Fibroblast of peridontal ligament (primary cell): ENCODE measurements around the gene NUDT5.
"Not testable (repeated sequence)": the region's sequence is repeated elsewhere in the genome, so short reads cannot be mapped to it uniquely, and the experiment has no call there.

Experiments used
- DNase-seq: peaks from one replicate; pipeline ENCODE4 v3.0.0-alpha.2; 2010; ENCODE audit errors: extremely low read depth

NUDT5 gene

GRCh38 chr10:12205082-12205481 lies 9.4 kb upstream of the NUDT5 start:
- DNase-seq = no peak

GRCh38 chr10:12202226-12202625 lies 6.5 kb upstream of the NUDT5 start:
- no peak for DNase-seq

GRCh38 chr10:12201543-12201942 lies 5.9 kb upstream of the NUDT5 start:
- DNase-seq = no peak

DNA sequence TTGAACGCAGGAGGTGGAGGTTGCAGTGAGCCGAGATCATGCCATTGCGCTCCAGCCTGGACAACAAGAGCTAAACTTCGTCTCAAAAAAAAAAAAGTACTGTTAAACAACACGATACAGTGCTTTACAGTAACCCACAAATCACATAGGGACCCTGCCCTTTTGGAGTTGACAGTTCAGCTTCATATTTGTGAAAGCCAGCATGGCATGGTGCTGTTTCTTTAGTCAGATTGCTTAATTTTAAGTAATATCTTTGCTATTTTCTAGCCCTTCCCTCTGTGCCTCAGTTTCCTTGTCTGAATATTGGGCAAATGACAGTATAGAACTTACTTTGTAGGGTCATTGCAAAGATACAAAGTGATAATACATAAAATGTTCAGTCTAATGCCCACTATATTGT lies 5.2 kb upstream of the NUDT5 start:
- DNase-seq = no peak

DNA sequence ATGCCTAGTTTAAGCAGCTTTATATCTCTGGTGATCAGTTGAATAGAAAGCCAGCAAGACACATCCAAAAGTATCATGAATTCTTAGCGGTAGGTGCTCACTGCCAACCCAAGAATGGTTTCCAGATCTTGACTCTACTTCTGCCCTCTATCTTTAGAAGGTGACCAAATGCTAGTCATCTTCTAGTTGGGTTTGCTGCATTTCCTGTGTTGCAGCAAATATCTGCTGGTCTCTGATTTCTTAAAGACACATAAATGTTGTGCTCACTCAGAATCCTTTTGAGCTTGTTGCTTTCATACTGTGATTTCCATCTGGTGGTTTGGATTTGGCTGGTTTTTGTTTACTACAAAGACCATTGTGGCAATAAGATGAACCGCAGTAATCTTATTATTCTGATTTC lies 2.5 kb upstream of the NUDT5 start:
- no peak for DNase-seq

- DNase-seq = no peak
Measured at GRCh38 chr10:12196531-12197211, 980 bp upstream of the NUDT5 start.

DNA sequence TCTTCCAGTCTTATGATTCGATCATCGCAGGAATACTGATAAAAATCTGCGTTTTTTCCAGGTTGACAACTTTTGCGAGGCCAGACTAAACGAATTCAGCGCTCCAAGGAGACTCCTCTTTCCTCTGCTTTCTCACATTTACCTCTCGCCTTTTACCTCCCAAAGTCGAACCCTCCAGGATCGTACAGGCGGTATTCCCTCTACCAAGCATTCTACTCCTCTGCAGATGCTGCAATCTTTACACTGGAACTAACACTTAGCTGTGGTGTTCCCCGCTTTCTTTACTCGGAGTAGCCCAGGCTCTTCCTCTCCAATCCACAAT lies 449 bp downstream of the NUDT5 start:
- DNase-seq = no peak

GRCh38 chr10:12194752-12195271 lies 879 bp downstream of the NUDT5 start:
- DNase-seq = peak; percentile 45

DNA sequence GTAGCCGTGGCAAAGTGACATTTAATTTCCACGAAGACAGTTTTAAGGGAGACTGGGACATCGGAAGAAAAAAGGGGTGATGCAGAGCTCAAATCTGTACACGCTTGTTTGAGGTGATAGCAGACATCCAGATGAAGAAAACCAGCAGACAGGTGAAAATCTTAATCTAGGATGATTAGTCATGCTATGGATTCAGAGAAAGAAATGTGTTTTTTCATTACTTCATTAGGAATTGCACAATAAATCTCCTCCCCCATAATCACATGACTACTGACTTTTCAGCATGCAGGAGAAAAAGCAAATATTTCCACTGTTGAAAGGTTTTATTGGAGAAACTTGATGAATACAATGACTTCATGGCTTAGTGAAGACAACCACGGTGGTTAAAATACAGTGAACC lies 2.5 kb downstream of the NUDT5 start:
- DNase-seq = peak; percentile 46

DNA sequence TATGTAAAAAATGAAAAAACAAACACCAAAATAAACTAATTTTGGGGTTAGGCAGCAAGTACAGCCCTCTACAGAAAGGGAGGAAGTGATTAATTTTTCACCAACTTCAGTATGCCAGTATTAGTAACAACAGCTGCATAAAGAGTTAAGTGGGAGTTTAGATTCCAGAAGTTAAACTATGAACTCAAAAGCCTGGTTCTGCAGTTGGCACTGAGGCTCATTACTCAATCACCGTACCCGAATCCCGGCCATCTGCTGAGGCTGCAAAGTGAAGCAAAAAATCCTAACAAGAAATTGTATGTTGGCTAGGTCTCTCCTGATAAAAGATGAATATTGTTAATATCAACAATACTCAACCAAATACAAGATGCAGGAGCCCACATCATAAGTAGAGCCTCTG lies 4.0 kb downstream of the NUDT5 start:
- peak; percentile 36 for DNase-seq

DNA sequence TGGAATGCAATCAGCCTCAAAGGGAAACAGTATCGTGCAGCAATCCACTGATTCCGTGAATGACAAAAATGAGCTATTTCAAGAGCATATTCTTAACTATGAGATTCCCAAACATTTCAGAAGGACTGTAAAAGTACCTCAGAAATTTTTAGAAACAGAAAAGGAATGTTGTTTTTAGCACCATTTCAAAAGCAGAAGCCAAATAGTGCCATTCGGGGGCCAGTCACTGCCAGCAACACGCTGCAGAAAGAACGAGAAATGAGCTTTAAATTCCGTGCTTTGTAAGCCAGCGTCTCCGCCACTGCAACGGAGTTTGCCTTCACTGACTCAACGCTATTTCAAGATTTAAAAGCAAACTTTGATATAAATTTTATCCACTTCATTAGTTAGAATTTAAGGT lies 6.3 kb downstream of the NUDT5 start:
- DNase-seq = no peak

DNA sequence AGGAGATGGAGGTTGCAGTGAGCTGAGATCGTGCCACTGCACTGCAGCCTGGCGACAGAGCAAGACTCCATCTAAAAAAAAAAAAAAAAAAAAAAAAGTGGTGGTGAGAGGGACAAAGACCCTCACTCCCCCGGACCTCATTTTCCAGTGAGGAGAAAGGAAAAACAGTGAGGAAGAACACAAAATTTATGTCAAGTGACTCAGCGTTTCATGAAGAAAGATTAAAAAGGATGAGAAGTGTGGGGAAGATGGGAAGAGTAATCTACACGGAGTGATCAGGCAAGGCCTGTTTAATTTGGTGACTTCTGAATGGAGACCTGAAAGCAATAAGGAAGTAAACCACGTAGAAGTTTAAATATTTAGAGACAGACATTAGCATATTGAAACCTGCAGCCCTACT lies 7.0 kb downstream of the NUDT5 start:
- no peak for DNase-seq

- no peak for DNase-seq
Measured at GRCh38 chr10:12187321-12187905, 8.3 kb downstream of the NUDT5 start.

DNA sequence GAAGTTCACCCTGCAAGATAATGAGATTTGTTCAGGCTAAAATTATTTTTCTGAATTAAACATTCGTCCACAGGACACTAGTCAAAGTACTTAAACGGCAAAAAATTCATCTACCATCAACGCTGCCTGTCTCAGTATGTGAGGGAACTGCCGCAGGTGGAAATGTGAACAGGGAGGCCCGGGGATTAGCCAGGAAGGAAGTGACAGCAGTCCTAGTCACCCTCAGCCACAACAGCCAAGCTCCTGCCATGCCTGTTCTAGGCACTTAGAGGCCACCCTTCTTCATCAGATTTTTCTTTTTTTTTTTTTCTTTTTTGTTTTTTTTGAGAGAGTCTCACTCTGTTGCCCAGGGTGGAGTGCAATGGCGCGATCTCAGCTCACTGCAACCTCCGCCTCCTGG lies 9.4 kb downstream of the NUDT5 start:
- no peak for DNase-seq

DNA sequence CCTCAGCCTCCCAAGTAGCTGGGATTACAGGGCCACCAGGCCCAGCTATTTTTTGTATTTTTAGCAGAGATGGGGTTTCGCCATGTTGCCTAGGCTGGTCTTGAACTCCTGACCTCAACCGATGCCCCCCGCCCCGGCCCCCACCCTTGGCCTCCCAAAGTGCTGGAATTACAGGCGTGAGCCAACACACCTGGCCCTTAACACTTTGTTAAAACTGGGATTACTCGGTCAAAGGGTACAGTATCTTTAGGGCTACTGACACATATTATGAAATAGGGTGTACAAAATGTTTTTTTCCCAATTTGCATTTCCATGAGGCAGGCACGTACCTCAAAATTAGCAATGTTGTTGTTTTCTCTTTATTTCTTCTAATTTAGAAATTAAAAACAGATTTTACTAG lies 11.5 kb downstream of the NUDT5 start:
- no peak for DNase-seq

GRCh38 chr10:12181065-12181775 lies 14.5 kb downstream of the NUDT5 start:
- DNase-seq = no peak

DNA sequence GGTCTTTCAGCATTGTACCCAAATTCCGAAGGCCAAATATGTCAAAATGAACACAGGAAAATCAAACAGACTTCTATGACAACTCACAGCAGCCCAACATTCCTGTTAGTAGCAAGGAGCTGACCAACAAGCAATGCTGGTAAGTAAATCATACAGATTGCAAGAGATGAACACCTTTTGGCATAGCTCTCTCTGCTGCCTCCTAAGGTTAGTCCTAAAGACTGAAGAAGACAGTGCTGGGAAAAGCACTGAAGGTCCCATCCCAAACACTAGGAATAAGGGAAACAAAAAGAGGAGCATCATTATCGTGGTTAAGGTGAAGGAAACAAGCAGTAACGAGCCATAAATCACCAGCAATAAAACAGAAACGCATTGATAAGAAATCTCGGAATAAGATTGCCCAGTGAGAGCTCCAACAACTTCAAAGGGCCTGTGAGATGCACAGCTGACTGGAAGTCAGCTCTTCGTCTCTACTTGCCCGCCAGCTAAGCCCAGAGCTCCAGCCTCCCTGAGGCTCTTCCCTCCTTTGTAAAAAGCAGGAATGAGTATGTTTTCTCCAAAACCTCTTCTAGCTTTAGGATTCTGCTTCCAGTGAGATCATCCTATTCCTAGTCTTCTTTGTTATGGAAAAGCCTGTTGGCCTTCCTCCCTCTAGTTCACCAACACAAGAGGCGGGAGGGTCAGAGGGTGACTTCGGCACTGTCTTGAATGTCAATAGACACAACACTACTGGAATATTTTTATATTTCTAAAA lies 15.3 kb downstream of the NUDT5 start:
- no peak for DNase-seq

- no peak for DNase-seq
Measured at GRCh38 chr10:12179606-12180170, 16.0 kb downstream of the NUDT5 start.

GRCh38 chr10:12177642-12178041 lies 18.0 kb downstream of the NUDT5 start:
- no peak for DNase-seq

DNA sequence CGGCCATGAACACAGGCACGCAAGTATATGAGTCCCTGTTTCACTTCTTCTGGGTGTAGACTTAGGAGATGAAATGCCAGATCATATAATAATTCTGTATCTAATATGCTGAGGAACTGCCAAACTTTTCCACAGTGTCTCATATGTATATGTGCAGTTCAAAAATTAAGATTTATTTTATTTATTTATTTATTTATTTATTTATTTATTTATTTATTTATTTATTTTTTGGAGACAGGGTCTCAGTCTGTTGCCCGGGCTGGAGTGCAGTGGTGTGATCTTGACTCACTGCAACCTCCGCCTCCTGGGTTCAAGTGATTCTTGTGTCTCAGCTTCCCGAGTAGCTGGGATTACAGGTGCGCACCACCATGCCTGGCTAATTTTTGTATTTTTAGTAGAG lies 24.2 kb downstream of the NUDT5 start:
- DNase-seq = not testable (repeated sequence)

DNA sequence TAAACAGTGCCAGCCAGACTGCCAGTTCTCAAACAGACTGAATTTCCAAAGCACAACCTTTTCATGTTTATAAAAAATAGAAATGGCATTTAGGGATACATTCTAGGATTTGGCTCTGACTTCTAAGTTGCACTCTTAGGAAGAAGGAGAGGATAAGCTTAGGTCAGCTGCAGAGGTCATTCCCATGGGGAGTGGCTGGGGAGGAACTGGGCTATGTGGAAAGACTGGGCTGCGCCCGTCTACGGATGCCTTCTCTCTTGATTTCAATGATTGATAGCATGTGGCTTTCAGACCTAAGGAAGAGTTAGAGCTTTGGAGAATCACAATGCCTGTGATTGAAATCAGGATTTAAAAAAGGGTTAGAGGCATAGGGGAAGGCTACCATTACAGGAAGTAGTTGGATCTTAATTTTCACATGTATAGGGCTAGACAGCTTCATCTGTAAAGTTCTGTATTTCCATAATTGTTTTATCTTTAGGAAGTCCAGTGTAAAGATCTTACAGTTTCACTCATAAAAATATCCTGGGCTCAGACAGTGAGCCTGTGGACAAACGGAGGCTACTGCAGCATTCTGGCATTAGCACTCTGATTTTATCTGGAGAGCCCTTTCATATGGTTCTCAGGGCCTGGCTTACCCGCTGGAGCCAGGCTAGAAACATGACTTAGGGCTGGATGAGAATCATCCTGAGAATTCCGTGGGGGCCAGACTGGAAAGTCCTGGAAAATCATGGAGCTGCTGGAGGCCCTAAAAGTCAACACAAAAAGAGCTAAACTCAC lies 29.5 kb downstream of the NUDT5 start:
- no peak for DNase-seq
